ENCODE measurements around the gene MLF2. TPM values are rescaled to one million over a fixed set of nuclear protein-coding genes. Genes with fewer than 3 reads are reported as not detected.
A peak's percentile ranks its signal among the peaks of the same experiment; 100 is the strongest.

The MLF2 gene
- total and polyA plus RNA-seq, 9 of the 15 experiments (the other 6 are each of a cell fraction or from before 2014, with no cell fraction given), result 11.4 to 190 (median 139) TPM

GRCh38 chr12:6787309-6787708, 34.4 kb upstream of the MLF2 start:
- Histone ChIP-seq H3K4me2 (ENCODE audit: insufficient read depth, low read length) (no peak overlapping the region), H3K9me1 (ENCODE audit: control insufficient read depth, insufficient read depth, low read length) (no peaks in the 10 kb centered on the region), H3K4me1 (replicated peaks in 1 of 2; ENCODE audit: control insufficient read depth in 2 of 2, insufficient read depth in 2 of 2, low read length in 2 of 2) (peaks cover 4 to 5% of the 10 kb centered on the region in 2 experiments; a peak in 2 of 5 replicates), H3K27ac (ENCODE audit: extremely low read depth, low read depth, low read length) (no peak overlapping the region), H3K79me2 (ENCODE audit: control insufficient read depth, insufficient read depth, low read length) (no peaks in the 10 kb centered on the region), H3K9ac (ENCODE audit: insufficient read depth in 1 of 2, low read depth in 2 of 2, low read length in 2 of 2) (no peak overlapping the region), H4K20me1 (replicated peaks; ENCODE audit: control insufficient read depth, insufficient read depth, low read length) (no peaks in the 10 kb centered on the region), H3K36me3 (ENCODE audit: control insufficient read depth, insufficient read depth, low read length) (no peaks in the 10 kb centered on the region), H2AFZ (ENCODE audit: low read depth, low read length) (no peak overlapping the region), H3K9me3 (replicated peaks; ENCODE audit: control insufficient read depth, insufficient read depth, low read depth, low read length) (no peaks in the 10 kb centered on the region), H3K27me3 (ENCODE audit: control insufficient read depth in 2 of 2, insufficient read depth in 2 of 2, low read length in 2 of 2) (no peaks in the 10 kb centered on the region), H3K4me3 (no peak overlapping the region)
- no peak for ATAC-seq
- POLR2A ChIA-PET, result no interaction called here
- CTCF ChIA-PET (ENCODE audit: low intra/inter-chr PET ratio), result no interaction called here
- TF ChIP-seq C11orf30 (IDR thresholded peaks at IDR 0.05; ENCODE audit: low read depth) (peak; percentile 70), MAFF (IDR thresholded peaks at IDR 0.05; ENCODE audit: low read length) (peak; percentile 55), TBP (optimal IDR thresholded peaks at IDR 0.05; ENCODE audit: low read depth, low read length) (no peak), TCF7 (IDR thresholded peaks at IDR 0.05; ENCODE audit: borderline replicate concordance) (no peak), CHAMP1 (IDR thresholded peaks at IDR 0.05) (no peak), MAFG (tag; conservative IDR thresholded peaks at IDR 0.05) (peak; percentile 35; the same call in 1 of the 2 replicates), ZNF316 (IDR thresholded peaks at IDR 0.05) (peak; percentile 80), SP1 (CRISPR knock-in tag; IDR thresholded peaks at IDR 0.05) (no peak), MAFK (IDR thresholded peaks at IDR 0.05; ENCODE audit: low read length) (peak; percentile 51)
- TF ChIP-seq, protein P1, sequence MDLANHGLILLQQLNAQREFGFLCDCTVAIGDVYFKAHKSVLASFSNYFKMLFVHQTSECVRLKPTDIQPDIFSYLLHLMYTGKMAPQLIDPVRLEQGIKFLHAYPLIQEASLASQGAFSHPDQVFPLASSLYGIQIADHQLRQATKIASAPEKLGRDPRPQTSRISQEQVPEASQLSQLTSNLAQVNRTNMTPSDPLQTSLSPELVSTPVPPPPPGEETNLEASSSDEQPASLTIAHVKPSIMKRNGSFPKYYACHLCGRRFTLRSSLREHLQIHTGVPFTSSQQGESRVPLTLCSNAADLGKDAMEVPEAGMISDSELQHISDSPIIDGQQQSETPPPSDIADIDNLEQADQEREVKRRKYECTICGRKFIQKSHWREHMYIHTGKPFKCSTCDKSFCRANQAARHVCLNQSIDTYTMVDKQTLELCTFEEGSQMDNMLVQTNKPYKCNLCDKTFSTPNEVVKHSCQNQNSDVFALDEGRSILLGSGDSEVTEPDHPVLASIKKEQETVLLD (IDR thresholded peaks at IDR 0.05), result no peak
- no peak for FAIRE-seq
- no peak for DNase-seq (ENCODE audit: extremely low read depth in 1 of 4, low spot score in 3 of 4)
- in situ Hi-C loops (cut with MboI) (no loop called here), intact Hi-C loops (cut with micrococcal nuclease) (no loop called here)
- BruUV-seq (replicated peaks), result no TSS peak
- WGBS (ENCODE audit: insufficient coverage, low coverage, missing lambda C conversion rate), result 82% methylated on average over 3 of the region's 5 CpGs

Data from K562 (cell line).